GM21381 (cell line): ENCODE measurements around the gene KRTAP5-9.
"Not testable (repeated sequence)": the region's sequence is repeated elsewhere in the genome, so short reads cannot be mapped to it uniquely, and the experiment has no call there.

Experiments
- ATAC-seq: cut with Tn5 transposase; IDR thresholded peaks from one replicate; pipeline ENCODE4 v1.9.1; 2021; ENCODE audit warnings: mild to moderate bottlenecking, moderate library complexity; ENCODE audit not compliant: unreplicated experiment

Gene KRTAP5-9

GRCh38 chr11:71532036-71532610 is 16.1 kb upstream of the KRTAP5-9 start:
- ATAC-seq: no peak

- not testable (repeated sequence) for ATAC-seq
These were observed 13.3 kb upstream of the KRTAP5-9 start for GRCh38 chr11:71534711-71535608.

- ATAC-seq: no peak
These were observed 12.4 kb upstream of the KRTAP5-9 start for GRCh38 chr11:71535825-71536224.

- ATAC-seq: no peak
These were observed 10.7 kb upstream of the KRTAP5-9 start for GRCh38 chr11:71537537-71537936.

GRCh38 chr11:71537977-71538665 is 10.1 kb upstream of the KRTAP5-9 start, which contains the start of gene KRTAP5-8:
Gene KRTAP5-8 (plus strand): TSS chr11:71538025. CDS start chr11:71538056, 31 bp downstream.
- not testable (repeated sequence) for ATAC-seq

- ATAC-seq: no peak
These were observed 9.6 kb upstream of the KRTAP5-9 start for GRCh38 chr11:71538666-71538990.

- ATAC-seq: no peak
These were observed 9.2 kb upstream of the KRTAP5-9 start for GRCh38 chr11:71539017-71539416.

- not testable (repeated sequence) for ATAC-seq
These were observed 8.2 kb upstream of the KRTAP5-9 start for GRCh38 chr11:71539971-71540370.

GRCh38 chr11:71540521-71541304 is 7.5 kb upstream of the KRTAP5-9 start:
- not testable (repeated sequence) for ATAC-seq

GRCh38 chr11:71542382-71542781 is 5.8 kb upstream of the KRTAP5-9 start:
- no peak for ATAC-seq

GRCh38 chr11:71542879-71543777 is 5.1 kb upstream of the KRTAP5-9 start:
- ATAC-seq: no peak

- no peak for ATAC-seq
These were observed 4.4 kb upstream of the KRTAP5-9 start for GRCh38 chr11:71543866-71544265.

GRCh38 chr11:71544525-71545214 is 3.5 kb upstream of the KRTAP5-9 start:
- ATAC-seq: no peak

- ATAC-seq: no peak
These were observed 2.7 kb upstream of the KRTAP5-9 start for GRCh38 chr11:71545405-71545966.

- ATAC-seq: no peak
These were observed 514 bp downstream of the KRTAP5-9 start for GRCh38 chr11:71548716-71549151.

GRCh38 chr11:71551711-71552110 is 3.5 kb downstream of the KRTAP5-9 start:
- ATAC-seq: no peak

GRCh38 chr11:71554996-71555395 is 6.8 kb downstream of the KRTAP5-9 start:
- ATAC-seq: no peak

GRCh38 chr11:71555508-71555907 is 7.3 kb downstream of the KRTAP5-9 start:
- no peak for ATAC-seq

- no peak for ATAC-seq
These were observed 7.8 kb downstream of the KRTAP5-9 start for GRCh38 chr11:71556018-71556417.
